GM18507 (cell line): ENCODE results near the gene SPDYE6.

Experiments used
- DNase-seq: peaks from one replicate; pipeline ENCODE4 v3.0.0; 2011; ENCODE audit warnings: low read depth; ENCODE audit not compliant: insufficient read length; ENCODE audit errors: extremely low spot score
- FAIRE-seq: peaks from 2 replicates; lab custom pipeline; 2011; peaks lifted over from hg19 to GRCh38; lab: Jason Lieb, UNC

SPDYE6 gene

DNA sequence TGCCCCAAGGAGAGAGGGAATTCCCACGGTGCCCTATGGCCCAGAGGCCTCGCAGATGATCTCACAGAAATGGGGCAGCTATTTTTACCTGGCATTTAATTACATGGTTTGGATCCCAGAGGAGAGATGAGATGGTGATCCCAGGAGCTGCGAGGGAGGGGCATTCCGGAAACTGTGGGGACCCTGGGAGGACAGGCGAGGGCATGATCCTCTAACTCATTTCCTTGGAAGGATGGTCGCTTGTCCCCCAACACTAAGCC lies 60.1 kb downstream of the SPDYE6 start:
- DNase-seq, result no peak
- FAIRE-seq, result no peak
